ENCODE measurements around the gene SLC2A1.

Gene SLC2A1

DNA sequence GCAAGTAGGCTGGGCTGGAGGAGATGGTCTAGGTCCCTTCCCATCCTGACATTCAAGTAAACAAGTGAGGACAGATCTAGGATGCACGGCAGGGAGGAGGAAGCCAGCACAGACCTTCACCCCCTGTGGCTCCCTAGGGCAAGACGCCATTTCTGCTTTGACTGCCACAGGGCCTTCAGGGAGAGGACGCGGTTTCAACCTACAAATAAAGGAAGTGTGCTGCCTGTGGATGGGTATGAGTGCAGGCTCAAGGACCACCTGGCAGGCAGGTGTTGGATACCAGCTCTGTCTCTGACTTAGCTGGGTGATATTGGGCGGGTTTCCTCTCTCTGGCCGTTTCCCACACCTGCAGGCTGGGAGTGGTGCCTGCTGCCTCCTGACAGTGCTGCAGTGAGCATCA, 16.2 kb downstream of the SLC2A1 start:
- no peak for DNase-seq (ENCODE audit: low read depth)

GRCh38 chr1:42941640-42942330, 16.9 kb downstream of the SLC2A1 start:
- DNase-seq (ENCODE audit: low read depth): no peak

DNA sequence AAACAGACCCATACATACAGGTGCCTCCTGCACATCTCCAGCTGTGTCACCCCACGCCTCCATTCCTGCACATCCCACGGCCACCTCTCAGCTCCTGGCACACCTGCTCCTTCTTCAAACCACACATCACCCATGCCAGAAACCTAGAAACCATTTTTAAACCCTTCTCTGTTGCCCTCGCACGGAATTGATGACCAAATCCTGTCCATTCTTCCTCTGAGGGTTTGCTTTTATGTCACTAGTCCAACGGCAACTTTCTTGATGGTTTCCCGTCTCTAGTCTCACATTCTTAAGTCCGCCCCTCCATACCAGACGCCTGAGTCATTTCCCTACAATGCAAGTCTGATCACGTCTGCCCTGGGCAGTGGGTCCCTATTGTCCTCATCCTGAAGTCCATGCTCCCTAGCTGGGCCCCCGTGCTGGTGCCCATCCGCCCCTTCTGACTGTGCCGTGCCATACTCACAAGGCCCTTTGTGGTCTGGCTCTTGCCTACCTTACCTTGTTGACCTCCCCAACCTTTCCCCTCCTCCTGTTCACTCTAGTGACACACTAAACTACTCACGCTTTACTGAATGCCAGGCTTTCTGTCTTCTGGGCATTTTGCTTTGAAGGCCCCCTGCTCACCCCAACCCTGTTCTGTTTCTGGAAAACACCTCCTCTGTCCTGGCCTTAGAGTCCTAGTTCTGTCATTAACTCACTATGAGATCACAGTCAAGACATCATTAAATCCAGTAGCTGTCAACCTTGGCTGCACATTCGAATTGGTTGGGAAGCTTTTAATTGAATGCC, 17.6 kb downstream of the SLC2A1 start:
- DNase-seq (ENCODE audit: low read depth): no peak

DNA sequence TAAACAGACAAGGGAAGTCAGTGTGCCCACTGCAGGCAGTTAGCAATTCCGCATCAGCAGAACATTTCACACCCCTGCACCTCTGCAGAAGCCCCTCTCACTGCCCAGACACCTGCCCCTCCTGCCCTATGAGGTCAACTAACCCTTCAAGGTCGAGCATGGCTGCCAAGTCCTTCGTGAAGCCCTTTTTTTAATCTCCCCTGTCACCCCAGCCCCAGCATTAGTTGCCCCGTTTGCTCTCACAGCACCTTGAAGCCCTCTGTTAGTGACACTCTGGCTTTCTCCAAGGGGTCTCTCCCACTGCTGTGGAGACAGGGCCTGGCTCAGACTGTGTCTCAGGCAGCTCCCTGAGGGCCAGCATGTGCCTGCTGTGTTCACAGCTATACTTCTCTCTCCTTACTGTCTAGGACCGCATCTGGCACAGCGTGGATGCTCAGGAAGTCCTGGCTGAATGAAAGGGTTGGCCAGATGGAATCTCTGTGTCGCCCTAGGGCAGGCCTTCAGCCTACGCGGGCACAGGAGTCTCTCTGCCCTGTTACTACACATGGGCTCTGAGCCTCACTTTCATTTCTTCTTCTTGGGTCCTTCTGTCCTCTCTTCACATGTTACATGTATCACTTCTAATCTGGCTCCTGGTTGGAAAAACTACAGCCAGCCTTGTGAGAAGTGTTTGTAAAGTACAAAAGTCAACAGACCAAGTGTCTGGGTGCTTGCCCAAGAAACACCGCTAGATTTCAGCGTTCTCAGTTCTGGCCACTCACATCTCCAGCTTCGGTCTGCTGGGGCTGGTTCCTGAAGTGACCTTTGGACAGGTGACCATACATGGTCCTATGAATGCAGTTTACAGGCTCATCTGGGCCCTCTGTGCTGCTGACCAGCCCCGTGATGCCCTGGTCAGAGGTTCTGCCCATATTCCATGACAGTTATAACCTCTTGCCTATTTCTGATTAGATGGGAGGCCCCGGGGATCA, 19.7 kb downstream of the SLC2A1 start:
- no peak for DNase-seq (ENCODE audit: low read depth)

DNA sequence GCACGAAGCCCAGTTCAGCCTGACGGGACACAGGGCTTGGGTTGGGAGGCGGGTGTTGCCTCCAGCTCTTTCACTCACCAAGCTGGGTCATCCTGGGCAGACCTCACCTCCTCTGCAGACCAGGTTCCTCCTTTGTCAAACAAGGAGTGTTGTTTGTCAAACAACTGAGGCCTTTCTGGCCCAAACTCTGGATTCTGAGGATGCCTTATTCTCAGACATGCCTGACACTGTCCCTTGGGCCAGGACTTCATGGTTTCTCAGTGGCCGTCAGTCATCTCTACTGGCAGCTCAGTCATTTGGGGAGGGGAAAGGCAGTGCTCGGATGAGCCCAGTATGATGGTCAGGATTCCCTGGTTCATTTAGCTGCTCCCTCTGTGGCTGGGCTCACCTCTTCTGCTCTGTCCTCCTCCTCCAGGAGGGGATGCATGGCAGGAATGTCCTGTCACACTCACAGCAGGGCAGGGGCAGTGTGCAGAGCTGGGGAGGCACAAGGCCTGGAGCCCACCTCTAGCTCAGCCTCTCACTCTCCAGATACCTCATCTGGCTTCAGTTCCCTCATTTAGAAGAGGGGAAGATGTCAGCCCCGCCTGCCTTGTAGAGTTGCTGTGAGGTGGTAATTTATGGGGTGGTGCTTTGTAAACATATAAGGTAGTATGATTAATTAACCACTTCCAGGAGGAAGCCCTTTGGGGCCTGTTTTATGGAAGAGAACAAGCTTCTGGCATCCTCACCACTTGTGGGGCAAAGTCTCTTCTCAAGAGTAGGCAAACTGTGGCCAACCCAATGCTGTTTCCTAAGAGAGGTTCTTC, 20.6 kb downstream of the SLC2A1 start:
- no peak for DNase-seq (ENCODE audit: low read depth)

DNA sequence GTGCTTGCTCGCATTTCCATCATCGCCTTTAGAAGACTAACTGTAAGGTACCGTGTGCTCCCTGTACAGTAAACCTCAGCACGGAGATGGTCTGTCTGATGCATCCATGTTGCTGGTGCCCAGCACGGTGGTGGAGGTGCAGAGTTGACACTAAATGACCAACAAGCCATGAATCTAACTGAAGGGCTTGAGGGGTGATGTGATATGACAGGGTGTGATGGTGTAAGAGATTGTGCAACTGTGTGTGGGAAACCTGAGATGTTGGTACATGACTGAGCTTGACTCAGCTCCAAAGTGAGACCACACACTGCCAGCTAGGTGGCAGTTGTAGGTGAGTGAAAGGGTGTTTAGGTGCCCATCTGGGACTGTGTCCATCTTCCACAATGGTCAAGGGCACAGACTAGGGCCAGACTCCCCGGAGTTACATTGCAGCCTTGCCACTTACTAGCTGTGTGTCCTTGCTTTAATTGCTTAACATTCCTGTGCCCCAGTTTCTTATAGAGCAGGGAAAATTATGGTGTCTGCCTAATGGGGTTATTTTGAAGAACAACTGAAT, 21.4 kb downstream of the SLC2A1 start:
- no peak for DNase-seq (ENCODE audit: low read depth)

DNA sequence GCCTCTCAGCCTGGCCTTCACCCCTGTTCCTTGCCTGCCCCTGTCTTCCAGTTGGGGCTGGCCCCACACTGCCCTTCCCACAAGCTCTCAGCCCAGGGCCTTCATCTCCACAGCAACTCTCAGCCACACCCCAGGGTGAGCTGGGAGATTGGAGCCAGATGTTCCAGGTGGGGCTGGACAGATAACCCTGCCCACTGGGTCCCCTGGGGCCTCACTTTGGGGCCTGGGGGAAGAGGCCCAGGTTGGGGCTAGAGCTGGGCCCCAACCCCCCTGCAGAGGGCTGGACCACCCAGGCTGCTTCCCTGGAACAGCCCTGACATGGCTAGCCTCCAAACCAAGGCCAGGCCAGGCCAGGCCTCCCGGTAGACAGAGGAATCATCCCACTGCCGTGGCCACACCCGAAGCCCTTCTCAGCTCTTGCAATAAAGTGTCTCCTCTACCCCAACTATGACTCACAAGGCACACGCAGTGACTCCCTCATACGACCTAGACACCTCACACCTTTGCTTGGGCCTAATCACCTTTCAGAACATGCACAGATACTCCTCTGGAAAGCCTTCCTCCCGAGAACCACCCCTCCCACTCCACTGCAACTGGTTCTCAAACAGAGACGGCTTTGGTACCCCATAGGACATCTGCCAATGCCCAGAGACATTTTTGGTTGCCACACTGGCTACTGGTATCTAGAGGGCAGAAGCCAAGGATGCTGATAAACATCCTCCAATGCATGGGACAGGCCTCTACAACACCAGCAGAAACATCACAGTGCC, 22.2 kb downstream of the SLC2A1 start:
- DNase-seq (ENCODE audit: low read depth): no peak

- DNase-seq (ENCODE audit: low read depth): no peak
Observed at GRCh38 chr1:42935971-42936308, 22.7 kb downstream of the SLC2A1 start.

- DNase-seq (ENCODE audit: low read depth): no peak
Observed at GRCh38 chr1:42935313-42935895, 23.3 kb downstream of the SLC2A1 start.

DNA sequence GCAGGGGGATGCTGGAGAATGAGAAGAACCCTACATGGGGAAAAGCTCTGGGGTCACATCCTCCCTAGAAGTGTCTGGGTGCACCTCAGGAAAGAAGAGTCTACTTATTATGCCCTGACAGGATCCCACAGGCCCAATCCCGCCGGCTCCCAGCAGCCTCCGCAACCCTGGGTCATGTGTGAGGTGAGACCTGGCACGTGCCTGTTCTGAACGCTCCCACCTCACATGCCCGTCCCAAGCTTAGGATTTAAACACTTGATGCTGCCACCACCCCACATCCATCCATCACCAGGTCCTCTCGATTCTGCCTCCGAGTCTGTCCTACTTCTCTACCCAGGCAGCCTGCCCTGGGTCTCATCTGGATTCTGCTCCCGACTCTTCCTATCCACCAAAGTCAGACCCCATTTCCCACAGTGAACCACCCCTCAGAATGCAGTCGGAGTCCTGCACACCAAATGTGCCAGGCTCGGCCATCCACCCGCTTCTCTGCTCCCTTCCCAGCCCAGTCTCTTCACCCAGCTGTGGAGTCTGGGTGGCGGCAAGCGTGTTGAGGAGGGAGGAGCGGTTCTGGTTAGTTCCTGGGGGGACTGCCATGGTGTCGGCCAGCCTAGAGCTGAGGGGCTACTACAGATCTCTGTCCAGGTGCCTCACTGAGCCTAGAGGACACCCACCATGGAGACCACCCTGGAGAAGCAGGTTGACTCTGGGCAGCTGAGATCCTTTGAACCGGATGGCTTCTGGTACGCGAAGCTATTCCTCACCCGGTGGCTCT, 23.9 kb downstream of the SLC2A1 start:
- DNase-seq (ENCODE audit: low read depth): no peak

- DNase-seq (ENCODE audit: low read depth): no peak
Observed at GRCh38 chr1:42933610-42934491, 24.8 kb downstream of the SLC2A1 start.

GRCh38 chr1:42933060-42933586, 25.5 kb downstream of the SLC2A1 start:
- no peak for DNase-seq (ENCODE audit: low read depth)

DNA sequence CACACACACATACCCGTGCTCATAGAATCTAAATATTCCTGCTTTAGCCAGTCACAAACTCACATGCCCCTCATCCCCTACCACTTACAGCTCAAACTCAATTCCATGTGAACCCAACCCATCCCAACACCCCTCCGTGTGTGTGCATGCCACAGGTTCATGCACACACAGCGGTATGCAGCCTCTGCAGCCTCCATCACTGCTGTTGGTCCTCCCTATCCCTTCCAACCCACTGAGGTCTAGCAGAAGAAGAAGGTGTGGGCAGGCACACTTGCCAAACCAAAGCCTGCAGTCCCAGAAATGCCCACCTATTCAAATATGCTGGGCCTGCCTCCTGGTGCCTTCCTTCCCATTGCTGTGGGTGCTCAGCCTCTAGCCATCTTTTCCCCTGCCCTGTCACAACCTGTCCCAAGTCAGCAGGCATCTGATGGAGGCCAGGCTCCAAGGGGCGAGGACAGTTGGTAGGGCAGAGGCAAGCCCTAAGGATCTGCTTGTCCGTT, 26.2 kb downstream of the SLC2A1 start:
- DNase-seq (ENCODE audit: low read depth): no peak

DNA sequence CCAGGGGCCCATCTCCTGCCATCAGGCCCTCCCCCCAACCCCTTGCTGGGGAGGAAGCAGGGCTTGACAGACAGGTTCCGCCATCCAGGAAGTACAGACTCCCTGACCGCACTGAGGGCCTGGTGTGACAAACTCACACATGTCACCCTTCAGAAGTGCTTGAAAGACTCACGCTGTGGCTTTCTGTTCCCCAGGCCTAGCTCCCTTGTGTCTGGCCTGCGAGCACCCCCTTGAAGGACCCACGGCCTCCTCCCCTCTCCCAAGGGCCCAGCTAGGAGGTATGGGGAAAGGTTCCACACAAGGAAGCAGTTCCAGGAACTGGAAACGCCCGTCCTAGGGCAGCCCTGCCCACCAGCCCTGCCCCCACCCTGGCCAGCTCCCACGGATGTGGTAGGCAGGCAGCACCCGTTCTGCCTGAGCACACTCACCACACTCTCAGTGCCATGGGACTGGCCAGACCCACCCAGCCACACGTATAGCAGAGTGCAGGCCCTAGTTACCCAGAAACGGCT, 26.7 kb downstream of the SLC2A1 start:
- peak; percentile 48 for DNase-seq (ENCODE audit: low read depth)

GRCh38 chr1:42931108-42931539, 27.5 kb downstream of the SLC2A1 start:
- DNase-seq (ENCODE audit: low read depth): no peak

DNA sequence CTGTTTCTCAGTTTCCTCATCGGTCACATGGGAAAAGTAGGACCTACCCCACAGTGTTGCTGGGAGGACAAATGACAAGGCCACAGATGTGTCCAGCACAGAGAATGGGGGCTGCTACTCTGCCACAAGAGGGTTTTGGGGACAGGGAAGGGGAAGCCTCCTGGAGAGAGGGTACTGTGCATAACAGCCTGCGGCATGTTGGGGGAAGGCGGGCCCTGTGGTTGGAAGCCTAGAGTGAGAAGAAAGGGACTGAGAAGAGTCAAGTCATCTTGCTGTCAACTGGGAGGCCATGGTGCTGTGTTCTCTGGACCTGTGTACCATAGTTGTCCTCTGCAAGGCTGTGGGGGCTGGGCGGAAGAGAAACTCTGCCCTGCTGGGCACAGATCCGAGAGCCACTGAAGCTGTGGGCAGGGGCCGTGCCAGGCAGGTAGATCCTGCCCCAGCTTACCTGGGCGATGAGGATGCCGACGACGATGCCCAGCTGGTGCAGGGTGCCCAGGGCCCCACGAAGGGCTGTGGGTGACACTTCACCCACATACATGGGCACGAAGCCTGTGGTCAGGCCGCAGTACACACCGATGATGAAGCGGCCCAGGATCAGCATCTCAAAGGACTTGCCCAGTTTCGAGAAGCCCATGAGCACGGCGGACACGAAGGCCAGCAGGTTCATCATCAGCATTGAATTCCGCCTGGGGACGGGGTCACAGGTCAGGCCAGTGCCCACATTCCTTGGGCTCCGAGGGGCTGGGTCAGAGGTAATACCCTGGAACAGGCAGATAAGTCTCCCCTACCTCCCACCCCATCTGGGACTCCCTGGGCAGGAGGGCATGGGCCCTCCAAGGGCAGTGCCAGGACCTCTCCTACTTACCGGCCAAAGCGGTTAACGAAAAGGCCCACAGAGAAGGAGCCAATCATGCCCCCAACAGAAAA, 28.2 kb downstream of the SLC2A1 start:
- no peak for DNase-seq (ENCODE audit: low read depth)

Measured in stimulated activated CD8-positive, alpha-beta memory T cell treated with anti-CD3 and anti-CD28 coated beads, Interleukin-15, amount 100 ng/mL, for 1 hour (primary cell).